EL (cell line): Measurements from ENCODE around the gene NMU.
A peak's percentile ranks its signal among the peaks of the same experiment; 100 is the strongest.
"Not testable (repeated sequence)": the region's sequence is repeated elsewhere in the genome, so short reads cannot be mapped to it uniquely, and the experiment has no call there.

Experiments
- DNase-seq: peaks from one replicate; pipeline ENCODE4 v3.0.0-alpha.2; 2016

NMU gene, protein sequence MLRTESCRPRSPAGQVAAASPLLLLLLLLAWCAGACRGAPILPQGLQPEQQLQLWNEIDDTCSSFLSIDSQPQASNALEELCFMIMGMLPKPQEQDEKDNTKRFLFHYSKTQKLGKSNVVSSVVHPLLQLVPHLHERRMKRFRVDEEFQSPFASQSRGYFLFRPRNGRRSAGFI

DNA sequence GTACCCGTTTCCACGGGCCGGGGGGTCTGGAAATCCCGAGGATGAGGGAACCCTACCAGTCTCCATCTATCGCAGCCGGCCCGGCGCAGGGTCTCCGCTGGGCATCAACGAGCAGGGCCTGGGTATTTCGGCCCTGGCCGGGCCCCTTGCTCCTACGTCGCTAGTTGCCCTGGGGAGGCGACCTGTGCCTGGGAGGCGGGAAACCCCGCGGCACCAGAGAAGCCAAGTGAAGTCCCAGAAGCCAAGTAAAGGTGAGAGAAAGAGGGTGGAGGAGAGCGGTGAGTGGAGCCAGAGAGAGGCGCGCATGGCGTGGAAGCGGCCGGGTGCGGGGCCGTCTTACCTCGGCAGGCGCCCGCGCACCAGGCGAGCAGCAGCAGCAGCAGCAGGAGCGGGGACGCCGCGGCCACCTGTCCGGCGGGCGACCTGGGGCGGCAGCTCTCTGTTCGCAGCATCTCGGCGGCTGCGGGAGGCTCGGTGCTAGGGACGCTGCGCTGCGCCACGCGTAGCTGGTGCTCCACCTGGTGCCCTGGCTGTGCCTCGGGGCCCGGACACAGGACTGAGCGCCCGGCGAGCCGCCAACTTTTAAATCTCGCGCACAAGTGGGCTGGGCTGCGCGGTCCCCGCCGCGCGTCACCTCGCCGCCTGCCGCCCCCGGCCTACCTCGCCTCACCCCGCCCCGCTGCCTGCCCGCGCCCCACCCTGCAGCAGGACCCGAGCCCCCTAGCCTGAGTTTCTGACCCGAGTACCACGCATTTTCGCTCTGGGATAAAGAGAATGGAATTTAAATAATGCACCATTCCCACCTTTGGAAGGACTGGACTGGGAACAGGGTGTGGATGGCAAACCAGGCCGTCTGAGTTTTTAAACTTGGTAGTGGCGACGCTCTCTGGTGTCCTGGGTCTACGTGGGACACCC is at the start of gene NMU:
Gene NMU, minus strand, starts transcription at position 558 of the 915 bp plus-strand sequence. Its CDS starts 106 bp downstream, at position 452.
- DNase-seq: peak; percentile 31

DNA sequence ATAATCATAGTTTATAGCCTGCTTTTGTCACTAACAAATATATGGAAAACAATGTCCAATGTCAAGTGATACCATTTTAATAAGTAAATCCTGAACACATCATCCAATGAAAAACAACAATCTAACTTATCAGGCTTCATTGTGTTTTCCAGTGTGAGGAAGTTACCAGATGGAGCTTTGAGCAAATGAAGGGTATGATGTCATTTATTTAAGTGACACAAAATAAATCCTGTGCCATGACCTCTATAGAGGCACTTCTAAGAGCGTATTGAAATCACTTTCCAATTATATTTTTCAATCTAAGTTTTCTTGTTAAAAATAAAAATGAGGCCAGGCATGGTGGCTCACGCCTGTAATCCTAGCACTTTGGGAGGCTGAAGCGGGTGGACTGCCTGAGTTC is 48.2 kb upstream of the NMU start:
- DNase-seq: no peak

DNA sequence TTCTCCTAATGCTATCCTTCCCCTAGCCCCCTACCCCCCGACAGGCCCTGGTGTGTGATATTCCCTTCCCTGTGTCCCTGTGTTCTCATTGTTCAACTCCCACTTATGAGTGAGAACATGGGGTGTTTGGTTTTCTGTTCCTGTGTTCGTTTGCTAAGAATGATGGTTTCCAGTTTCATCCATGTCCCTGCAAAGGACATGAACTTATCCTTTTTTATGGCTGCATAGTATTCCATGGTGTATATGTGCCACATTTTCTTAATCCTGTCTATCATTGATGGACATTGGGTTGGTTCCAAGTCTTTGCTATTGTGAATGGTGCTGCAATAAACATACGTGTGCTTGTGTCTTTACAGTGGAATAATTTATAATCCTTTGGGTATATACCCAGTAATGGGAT is 46.7 kb upstream of the NMU start:
- DNase-seq: not testable (repeated sequence)

DNA sequence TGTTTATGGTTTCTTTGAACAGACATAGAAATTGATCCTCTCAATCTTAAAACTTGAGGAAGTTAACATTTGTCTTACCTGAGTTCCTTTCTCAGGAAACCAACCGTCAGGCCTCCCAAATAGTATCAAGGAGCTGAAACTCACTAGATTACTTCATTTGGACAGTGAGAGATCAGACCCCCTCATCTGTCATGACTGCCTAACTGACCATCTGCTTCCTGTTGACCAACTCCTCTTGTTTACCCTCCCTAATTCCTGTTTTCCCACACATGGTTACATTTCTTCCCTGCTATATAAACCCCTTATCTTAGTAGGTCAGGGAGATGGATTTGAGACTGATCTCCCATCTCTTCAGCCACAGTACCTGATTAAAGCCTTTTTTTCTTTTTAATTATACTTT is 46.2 kb upstream of the NMU start:
- DNase-seq: no peak

DNA sequence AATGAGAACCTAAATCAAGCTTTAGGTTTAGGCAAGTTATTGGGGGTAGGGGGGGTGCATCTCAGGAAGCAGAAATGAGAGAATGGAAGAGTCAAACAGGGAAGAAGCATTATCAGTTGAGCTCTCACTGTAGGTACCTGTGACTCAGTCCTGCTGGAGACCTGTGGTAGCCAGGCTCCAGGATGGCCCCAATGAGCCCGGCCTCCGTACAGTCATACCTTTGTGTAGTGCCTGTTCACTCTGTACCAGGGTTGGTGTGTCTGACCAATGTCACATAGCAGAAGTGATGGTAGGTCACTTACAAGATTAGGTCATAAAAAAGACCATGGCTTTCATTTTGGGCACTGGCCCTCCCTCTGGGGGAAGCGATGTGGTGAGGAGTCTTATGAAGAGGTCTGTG is 45.3 kb upstream of the NMU start:
- no peak for DNase-seq

DNA sequence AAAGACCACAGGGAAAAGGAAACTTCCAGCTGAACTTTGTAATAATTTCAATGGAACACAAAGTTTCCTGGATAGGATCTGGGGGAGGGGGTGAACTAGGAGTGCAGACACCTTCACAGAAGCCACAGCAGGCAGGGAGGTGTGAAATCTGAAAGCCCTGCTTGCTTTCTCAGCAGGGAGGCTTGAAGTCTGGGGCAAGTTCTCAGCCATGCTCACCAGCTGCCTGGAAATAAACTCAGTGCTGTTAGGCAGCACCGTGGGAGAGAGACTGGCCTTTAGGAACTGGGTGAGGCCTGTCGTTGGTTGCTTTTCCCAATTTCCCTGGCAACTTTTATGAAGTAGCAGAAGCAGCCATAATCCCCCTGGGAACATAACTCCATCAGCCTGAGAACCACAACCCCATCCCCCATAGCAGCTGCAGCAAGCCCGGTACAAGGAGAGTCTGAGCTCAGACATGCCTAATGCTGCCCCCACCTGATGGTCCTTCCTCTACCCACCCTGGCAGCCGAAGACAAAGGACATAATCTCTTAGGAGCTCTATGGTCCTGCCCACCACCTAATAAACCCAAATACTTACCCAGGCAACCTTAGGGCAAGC is 39.2 kb upstream of the NMU start:
- DNase-seq: no peak

DNA sequence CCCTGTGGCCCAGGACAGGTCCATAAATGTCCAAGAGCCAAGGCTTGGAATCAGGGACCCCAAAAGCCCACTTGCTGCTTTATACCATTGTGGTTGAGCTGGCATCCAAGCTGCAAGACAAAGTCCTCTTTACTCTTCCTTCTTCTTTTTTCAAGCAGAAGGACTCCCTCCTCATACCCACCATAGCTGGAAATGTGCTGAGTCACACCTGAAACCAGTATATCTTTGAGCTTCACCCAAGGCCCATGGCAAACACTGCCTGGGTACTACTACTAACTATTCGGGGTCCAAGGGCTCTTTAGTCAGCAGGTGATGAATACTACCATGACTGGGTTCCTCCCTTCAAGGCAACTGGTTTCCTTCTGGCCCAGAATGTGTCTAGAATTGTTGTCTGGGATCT is 37.3 kb upstream of the NMU start:
- no peak for DNase-seq

DNA sequence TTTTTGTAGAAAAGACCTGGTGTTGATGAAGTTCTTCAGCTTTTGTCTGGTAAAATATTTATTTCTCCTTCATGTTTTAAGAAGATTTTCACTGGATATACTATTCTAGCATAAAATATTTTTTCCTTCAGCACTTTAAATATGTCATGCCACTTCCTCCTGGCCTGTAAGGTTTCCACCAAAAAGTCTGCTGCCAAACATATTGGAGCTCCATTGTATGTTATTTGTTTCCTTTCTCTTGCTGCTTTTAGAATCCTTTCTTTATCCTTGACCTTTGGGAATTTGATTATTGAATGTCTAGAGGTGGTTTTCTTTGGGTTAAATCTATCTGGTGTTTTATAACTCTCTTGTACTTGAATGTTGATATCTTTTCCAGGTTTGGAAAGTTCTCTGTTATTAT is 35.6 kb upstream of the NMU start:
- no peak for DNase-seq

DNA sequence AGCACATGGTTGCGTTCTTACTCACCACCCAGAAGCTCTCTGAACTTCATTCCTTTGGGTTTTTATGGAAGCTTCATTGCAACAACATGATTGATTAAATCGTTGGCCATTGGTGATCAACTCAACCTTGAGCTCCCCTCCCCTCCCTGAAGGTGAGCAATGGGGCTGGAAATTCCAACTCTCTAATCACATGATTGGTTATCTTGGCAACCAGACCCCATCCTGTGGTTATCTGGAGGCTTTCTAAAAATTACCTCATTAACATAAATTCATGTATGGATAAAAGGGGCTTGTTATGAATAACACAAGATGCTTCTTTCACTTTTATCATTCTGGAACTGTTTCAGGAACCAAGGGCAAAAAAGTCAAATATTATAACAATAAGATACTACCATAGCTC is 34.6 kb upstream of the NMU start:
- no peak for DNase-seq

DNA sequence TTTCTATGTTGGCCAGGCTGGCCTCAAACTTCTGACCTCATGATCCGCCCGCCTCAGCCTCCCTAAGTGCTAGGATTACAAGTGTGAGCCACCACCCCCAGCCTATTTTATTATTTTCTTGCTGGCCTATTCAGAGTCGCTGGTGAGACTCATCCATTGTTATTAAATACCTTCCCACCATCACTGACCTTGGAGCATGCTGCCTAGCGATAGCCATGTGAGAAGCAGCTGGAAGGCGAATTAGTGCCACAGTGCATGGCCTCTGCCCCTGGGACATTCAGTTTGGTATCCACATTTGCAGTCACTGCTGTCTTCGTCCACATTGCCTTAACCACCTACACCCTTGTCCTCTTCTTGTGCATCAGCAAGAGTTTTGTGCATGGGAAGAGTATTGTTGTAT is 32.4 kb upstream of the NMU start:
- no peak for DNase-seq

DNA sequence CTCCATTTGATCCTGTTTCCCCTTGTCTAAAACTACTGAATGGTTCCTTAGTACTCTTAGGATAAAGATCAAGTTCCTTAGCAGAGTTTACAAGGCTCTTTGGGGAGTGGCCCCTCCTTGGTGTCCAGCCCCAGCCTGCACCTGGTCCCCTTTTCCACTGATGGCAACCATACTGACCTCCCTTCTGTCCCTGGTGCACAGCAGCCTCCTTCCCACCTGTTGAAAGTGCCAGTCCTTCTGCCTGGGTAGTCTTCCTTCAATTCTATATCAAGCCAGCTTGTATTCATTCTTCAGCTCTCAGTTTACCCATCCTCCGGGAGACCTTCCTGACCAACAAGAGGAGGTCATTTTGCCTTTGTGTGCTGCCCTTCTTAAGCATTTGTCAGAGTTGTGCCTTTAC is 30.4 kb upstream of the NMU start:
- DNase-seq: no peak

DNA sequence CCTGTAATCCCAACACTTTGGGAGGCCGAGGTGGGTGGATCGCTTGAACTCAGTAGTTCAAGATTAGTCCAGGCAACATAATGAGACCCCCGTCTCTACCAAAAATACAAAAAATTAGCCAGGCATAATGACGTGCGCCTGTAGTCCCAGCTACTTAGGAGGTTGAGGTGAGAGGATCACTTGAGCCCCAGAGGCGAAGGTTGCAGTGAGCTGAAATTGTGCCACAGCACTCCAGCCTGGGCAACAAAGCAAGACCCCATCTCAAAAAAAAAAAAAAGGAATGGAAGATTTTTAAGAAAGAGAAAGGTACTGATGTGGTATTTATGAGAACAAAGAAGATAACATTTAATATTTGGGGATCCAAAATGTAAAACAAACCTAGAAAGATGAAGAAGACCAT is 27.0 kb upstream of the NMU start:
- DNase-seq: no peak

DNA sequence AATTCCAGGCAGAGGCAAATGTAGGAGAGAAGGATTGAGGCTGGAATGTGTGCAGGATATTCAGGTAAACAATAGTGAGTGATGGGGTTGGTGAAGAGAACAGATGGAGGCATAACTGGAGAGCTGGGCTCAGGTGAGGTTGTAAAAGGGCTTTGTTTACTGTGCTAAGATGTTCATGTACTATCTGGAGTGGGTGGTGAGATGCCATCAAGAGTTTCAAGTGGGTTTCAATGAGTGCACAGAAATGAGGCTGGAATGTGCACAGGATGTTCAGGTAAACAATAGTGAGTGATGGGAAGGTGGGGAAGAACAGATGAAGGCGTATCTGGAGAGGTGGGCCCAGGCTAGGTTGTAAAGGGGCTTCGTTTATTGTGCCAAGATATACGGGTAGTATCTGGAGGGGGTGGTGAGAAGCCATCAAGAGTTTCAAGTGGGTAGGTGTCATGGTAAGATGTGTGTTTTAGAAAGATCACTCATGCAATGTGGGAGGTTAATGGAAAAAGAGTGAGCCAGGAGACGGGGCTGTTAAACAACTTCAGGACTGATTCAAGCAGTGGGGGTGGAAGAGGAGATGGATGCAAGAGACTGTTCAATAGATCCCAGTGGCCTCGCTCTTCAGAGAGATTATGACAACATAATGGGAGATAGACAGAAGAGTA is 25.4 kb upstream of the NMU start:
- DNase-seq: no peak

DNA sequence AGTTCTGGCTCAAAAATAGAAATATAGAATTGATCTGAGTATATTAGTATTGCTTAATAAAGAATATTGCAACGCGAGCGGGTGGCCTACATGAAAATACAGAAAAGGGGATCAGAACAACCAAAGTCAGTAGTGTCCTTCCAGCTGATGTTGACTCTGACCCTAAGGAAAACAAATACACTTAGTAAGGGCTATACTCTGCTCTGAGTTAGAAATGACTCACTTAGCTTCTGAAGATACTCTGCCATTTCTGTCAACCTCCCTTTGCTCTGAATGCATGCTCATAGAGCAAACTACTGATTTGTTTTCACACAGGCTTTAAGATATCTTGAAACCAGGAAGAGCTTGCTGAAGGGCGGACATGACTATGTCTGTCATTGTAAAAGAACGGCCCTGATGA is 22.6 kb upstream of the NMU start:
- no peak for DNase-seq

DNA sequence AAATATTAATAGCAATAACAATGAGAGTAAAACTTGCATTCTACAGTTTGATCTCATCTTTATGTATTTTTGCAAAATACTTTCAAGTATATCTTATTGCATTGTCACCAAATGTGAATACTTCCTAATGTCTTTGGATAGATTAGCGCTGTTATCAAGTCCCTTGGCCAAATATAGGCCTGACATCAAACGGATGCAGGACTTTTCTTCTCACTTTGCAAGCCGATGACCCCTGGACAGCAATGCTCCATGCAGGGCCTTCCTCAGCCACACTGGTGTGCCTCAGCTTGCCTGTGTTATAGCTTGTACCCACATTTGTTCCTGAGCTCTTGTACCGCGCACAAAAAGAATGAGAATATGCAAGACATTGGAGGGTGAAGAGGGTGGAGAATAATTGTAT is 18.0 kb upstream of the NMU start:
- DNase-seq: no peak

DNA sequence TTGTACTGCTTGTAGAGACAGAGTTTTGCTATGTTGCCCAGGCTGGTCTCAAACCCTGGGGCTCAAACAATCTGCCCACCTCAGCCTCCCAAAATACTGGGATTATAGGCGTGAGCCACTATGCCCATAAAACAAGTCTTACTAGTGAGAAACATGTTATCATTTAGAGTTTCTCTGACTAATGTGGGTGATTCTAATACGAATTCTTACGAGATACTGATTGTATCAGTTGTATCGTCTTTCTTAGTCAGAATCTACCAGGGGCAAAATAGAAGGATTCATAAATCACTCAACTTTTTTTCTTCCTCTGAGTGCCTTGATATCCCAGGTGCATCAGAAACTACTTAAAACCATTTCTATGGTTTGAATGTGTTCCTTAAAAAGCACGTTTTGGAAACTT is 14.4 kb upstream of the NMU start:
- no peak for DNase-seq

DNA sequence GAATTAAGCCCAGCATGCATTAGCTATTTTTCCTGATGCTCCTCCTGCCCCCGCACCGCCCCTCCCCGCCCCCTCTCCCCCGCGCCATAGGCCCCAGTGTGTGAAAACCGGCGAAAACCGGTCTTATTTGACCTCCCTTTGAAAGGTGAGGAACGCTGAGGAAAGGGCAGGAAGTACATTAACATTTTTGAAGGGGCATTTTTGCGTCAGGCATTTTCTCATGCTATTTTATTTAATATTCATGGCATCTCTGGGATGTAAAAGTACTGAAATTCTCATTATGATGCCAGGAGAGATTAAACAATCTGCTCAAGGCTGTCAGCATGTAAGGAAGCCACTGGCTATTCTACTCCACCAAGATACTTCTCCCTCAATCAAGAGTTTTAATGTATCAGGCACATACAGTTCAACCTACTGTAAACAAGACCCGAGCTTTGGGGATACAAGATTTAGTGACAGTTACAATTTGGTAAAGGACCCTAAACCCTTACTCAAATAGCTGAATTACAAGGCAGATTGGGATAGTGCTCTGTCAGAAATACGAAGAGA is 1.2 kb upstream of the NMU start:
- no peak for DNase-seq

DNA sequence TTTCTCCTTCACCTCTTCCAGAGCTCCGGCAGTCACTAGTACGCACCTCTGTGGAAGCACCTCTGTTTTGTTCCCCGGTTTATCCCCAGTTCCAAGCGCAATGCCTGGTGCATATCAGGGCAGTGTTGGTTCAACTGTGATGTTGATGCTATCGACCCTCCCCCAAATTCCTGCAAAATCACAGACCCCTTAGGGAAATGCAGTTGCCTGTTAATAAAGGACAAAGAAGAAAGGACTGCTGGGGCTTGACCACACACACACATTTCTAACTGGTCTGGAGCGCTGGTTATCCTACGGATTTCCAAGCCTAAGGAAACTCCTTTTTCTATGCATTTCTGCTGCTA is 530 bp upstream of the NMU start:
- no peak for DNase-seq

DNA sequence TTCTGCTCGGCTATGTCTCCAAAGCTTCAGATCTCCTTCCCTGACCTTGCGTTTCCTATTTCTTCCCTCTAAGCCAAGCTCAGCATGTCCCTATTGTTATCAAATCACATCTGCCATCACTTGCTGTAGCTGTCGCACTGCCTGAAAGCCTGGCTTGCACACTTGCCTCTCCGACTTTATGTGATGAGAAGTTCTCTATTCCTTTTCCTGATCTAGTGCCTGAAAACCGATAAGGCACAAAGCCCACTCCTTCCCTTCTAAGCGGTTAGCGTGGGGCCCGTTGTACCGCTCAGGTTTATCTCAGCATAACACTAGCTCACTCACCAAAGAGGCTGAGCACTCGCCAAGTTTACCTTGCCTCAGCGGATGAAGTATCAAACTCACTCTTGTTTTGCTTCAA is 816 bp downstream of the NMU start:
- DNase-seq: no peak

DNA sequence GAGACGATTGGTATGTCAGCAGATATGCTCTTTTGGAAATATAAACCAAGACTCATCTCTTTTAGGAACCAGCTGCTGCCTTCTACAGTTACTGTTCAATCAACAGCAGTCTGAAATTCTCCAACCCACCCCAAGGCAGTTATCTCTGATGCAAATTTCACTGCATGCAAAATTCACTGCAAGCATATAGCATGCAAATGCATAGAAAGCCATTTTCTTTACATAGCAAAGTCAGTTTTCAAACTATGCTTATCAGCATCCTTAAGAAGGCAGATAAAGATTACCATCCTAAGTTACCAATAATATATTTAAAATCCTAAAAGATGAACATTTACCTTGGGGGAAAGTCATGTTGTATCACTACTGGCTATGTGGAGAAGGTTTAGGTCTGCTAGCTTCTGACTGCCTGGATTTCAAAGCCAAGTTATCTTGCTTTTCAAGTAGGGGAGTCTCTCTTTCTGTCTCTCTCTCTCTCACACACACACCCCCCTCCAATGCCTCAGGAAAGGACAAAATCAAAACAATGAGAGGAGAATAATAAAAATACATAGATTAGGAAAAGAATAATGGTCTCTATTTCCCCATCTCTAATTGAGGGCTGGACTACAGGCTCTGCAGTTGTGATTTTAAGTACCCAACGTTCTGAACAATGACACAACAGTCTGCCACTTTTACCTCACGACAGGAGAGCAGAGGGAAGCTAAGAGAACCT is 1.5 kb downstream of the NMU start:
- no peak for DNase-seq

DNA sequence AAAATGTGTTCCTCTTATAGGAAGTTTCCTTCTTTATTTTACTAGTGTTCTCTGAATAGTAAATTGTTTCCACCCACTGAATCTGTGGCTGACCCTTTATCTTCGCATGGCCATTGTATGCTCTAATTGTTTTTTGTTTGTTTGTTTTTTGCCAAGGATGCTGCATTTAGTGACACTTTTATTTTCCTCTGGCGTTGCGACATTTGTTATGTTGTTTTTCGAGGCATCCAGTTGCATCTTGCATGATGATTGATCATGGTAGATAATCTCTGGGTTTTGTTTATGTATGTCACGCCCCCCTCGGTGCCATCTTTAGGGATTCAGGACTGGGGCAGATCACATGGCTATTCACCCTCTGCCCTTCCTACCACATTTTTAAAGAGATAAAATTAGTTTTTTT is 2.2 kb downstream of the NMU start:
- no peak for DNase-seq

DNA sequence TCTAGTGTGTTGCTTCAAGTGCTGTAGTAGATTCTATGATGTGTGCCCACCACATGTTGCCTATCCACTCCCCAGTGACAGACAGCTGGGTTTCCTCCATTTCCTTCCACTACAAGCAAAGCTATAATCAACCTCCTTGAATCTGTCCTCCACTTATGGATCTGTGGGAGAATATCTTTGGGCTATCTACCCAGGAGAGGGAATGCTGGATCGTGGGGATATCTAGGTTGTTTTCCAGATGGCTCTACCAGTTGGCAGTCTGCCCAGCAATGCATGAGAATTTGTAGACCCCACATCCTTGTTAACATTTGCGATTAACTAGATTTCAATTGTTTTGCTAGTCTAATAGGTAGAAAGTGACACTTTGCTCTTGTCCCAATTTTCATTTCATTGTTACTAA is 10.3 kb downstream of the NMU start:
- DNase-seq: no peak

DNA sequence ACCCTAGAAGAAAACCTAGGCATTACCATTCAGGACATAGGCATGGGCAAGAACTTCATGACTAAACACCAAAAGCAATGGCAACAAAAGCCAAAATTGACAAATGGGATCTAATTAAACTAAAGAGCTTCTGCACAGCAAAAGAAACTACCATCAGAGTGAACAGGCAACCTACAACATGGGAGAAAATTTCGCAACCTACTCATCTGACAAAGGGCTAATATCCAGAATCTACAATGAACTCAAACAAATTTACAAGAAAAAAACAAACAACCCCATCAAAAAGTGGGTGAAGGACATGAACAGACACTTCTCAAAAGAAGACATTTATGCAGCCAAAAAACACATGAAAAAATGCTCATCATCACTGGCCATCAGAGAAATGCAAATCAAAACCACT is 12.0 kb downstream of the NMU start:
- not testable (repeated sequence) for DNase-seq
